WTC11 (cell line): ENCODE measurements around the gene MAPK9.

Experiments
- CTCF ChIP-seq: fragments of 200-600 bp; IDR thresholded peaks from 2 replicates; pipeline ENCODE4 v1.8.0; 2022; ENCODE audit warnings: antibody characterized with exemption
- FOXP1 ChIP-seq: sonication (generic); formaldehyde crosslinking; IDR thresholded peaks from 2 replicates; pipeline ENCODE4 v1.8.0; 2022; ENCODE audit warnings: missing genetic modification reagents, mild to moderate bottlenecking, moderate library complexity, borderline replicate concordance

DNA sequence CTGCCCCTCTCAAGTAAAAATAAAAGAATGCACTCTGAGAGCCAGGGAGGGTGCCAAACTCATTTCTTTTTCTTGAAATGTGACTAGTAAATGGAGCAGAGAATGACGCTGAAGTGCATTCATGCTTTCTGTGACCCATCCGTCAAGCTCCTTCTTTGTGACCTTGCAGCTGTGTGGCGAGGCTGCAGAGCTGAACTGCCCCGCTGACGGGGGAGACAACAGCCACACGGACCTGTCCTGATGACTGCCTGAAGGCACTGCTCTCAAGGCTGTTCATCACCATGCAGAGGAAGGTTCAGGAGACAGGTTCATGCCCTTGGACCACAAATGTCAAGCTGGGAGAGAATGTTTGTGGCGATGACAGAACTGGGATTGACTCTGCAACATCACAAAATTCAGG, 61.9 kb downstream of the MAPK9 start:
- TF ChIP-seq CTCF (no peak), FOXP1 (CRISPR knock-in tag) (no peak)
